Measurements from ENCODE around the gene ADAM29.
"Not testable (repeated sequence)": the region's sequence is repeated elsewhere in the genome, so short reads cannot be mapped to it uniquely, and the experiment has no call there.

Gene ADAM29

DNA sequence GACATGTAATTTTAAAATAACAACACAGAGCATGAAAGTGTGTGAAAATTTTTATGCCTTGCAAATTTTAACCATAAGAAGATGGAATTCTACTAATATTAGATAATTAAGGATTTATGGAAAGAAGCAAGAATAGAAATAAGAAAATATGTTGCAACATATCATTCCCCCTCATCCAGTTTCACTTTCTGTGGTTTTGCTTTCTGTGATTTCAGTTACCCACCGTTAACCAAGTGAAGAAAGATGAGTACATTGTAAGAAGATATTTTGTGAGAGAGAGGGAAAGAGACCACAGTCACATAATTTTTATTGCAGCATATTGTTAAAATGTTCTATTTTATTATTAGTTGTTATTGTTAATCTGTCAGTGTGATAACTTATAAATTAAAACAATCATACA lies 77.9 kb downstream of the ADAM29 start:
- Mint-ChIP-seq H3K27me3 (ENCODE audit: low read depth) (no peaks in the 10 kb centered on the region), H3K4me3 (no peak overlapping the region), H3K4me1 (ENCODE audit: low read depth) (no peaks in the 10 kb centered on the region), H3K27ac (no peak overlapping the region), H3K36me3 (ENCODE audit: low read depth) (no peaks in the 10 kb centered on the region), H3K9me3 (peaks cover 8% of the 10 kb centered on the region)
- DNase-seq (ENCODE audit: low spot score): no peak

DNA sequence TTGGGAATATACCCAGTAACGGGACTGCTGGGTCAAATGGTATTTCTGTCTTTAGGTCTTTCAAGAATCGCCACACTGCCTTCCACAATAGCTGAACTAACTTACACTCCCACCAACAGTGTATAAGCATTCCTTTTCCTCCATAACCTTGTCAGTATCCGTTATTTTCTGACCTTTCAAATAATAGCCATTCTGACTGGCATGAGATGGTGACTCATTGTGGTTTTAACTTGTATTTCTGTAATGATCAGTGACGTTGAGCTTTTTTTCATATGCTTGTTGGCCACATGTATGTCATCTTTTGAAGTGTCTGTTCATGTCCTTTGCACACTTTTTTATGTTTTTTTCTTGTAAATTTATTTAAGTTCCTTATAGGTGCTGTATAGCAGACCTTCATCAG lies 81.2 kb downstream of the ADAM29 start:
- H3K4me1 Mint-ChIP-seq (ENCODE audit: low read depth): no peaks in the 10 kb centered on the region
- no peaks in the 10 kb centered on the region for H3K36me3 Mint-ChIP-seq (ENCODE audit: low read depth)
- H3K9me3 Mint-ChIP-seq: peaks cover 4% of the 10 kb centered on the region
- H3K27me3 Mint-ChIP-seq (ENCODE audit: low read depth): no peaks in the 10 kb centered on the region
- no peak overlapping the region for H3K4me3 Mint-ChIP-seq
- no peak for DNase-seq (ENCODE audit: low spot score)
- no peak overlapping the region for H3K27ac Mint-ChIP-seq

DNA sequence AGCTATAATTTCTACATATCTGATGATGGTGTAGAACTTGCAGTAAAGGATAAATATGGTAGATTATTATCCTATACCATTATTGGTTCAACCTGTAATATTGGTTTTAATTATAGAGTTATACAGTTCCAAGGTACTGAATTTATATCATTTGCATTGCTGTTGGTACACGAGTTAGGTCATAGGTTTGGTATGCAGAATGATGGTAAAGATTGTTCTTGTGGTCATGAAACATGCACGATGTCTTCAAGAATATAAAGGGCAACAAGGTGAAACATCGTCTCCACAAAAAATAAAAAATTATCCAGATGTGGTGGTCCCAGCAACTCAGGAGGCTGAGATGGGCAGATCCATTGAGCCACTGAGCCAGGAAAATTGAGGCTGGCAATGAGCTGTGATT lies 99.6 kb downstream of the ADAM29 start:
- Mint-ChIP-seq H3K27me3 (ENCODE audit: low read depth) (no peaks in the 10 kb centered on the region), H3K9me3 (peaks cover 21% of the 10 kb centered on the region), H3K27ac (no peak overlapping the region), H3K4me3 (no peak overlapping the region), H3K36me3 (ENCODE audit: low read depth) (no peaks in the 10 kb centered on the region), H3K4me1 (ENCODE audit: low read depth) (no peaks in the 10 kb centered on the region)
- no peak for DNase-seq (ENCODE audit: low spot score)

DNA sequence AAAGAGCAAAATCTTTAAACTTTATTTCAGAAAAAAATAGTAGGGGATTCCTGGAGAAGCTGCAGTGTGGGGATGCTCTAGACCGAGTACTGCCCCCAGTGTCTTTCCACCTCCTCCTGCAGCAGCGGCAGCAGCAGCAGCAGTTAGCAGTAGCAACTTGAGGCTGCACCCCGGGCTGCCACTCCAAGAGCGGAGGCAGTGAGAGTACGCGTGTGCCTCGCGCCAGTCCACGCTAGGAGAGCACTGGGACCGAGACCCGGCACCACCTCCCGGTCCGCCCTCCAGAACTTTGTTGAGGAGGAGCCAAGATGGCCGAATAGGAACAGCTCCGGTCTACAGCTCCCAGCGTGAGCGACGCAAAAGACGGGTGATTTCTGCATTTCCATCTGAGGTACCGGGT lies 101.3 kb downstream of the ADAM29 start:
- H3K4me1 Mint-ChIP-seq (ENCODE audit: low read depth); H3K27ac Mint-ChIP-seq; H3K4me3 Mint-ChIP-seq; H3K27me3 Mint-ChIP-seq (ENCODE audit: low read depth); H3K36me3 Mint-ChIP-seq (ENCODE audit: low read depth); DNase-seq (ENCODE audit: low spot score): not testable (repeated sequence)
- H3K9me3 Mint-ChIP-seq: peaks cover 21% of the 10 kb centered on the region
